OCI-LY1 (cell line): ENCODE results near the gene CNOT2.

Experiments
- H2AFZ ChIP-seq: fragments of 200-600 bp; sonication (generic), shearing (Covaris generic); 2 replicates; pipeline ENCODE4 v1.6.0; 2014; ENCODE audit warnings: antibody characterized with exemption, mild to moderate bottlenecking, low read length
- H3F3A ChIP-seq: fragments of 200-600 bp; sonication (generic), shearing (Covaris generic); 2 replicates; pipeline ENCODE4 v1.6.0; 2014; ENCODE audit warnings: mild to moderate bottlenecking, antibody characterized with exemption, low read length, moderate library complexity; ENCODE audit not compliant: insufficient read depth
- H3K27ac ChIP-seq: fragments of 200-600 bp; sonication (generic); 2 replicates; pipeline ENCODE4 v1.5.1; 2014; ENCODE audit warnings: low read length, mixed run types, mild to moderate bottlenecking, low read depth; ENCODE audit not compliant: poor library complexity, severe bottlenecking
- H3K27me3 ChIP-seq: fragments of 200-600 bp; sonication (generic); 2 replicates; pipeline ENCODE4 v1.6.0; 2014; ENCODE audit warnings: antibody characterized with exemption, mild to moderate bottlenecking, low read length, moderate library complexity; ENCODE audit not compliant: insufficient read depth
- H3K36me3 ChIP-seq: fragments of 200-600 bp; sonication (generic); 2 replicates; pipeline ENCODE4 v1.6.1; 2014; ENCODE audit warnings: mild to moderate bottlenecking, antibody characterized with exemption, low read length, moderate library complexity, mixed read lengths; ENCODE audit not compliant: insufficient read depth
- H3K4me1 ChIP-seq: fragments of 200-600 bp; sonication (generic); 2 replicates; pipeline ENCODE4 v1.5.1; 2014; ENCODE audit warnings: mild to moderate bottlenecking, low read length, moderate library complexity; ENCODE audit not compliant: insufficient read depth, severe bottlenecking
- H3K4me2 ChIP-seq: fragments of 200-600 bp; sonication (generic), shearing (Covaris generic); 2 replicates; pipeline ENCODE4 v1.6.1; 2014; ENCODE audit warnings: low read length
- H3K4me3 ChIP-seq: fragments of 200-600 bp; sonication (generic); 2 replicates; pipeline ENCODE4 v1.5.1; 2014; ENCODE audit warnings: low read length, low read depth, mild to moderate bottlenecking, mixed read lengths; ENCODE audit not compliant: poor library complexity, severe bottlenecking
- H3K79me2 ChIP-seq: fragments of 200-600 bp; shearing (Covaris generic); 2 replicates; pipeline ENCODE4 v1.6.1; 2016; ENCODE audit warnings: mixed run types, low read length, mixed read lengths; ENCODE audit not compliant: insufficient read depth
- H3K9ac ChIP-seq: fragments of 200-600 bp; sonication (generic), shearing (Covaris generic); 2 replicates; pipeline ENCODE4 v1.6.1; 2014; ENCODE audit warnings: mild to moderate bottlenecking, low read length, mixed read lengths
- H3K9me2 ChIP-seq: fragments of 200-600 bp; sonication (generic), shearing (Covaris generic); 2 replicates; pipeline ENCODE4 v1.6.1; 2014; ENCODE audit warnings: low read depth, mild to moderate bottlenecking, low read length, mixed read lengths
- H3K9me3 ChIP-seq: fragments of 200-600 bp; shearing (Covaris generic); 2 replicates; pipeline ENCODE4 v1.6.1; 2014; ENCODE audit warnings: low read length, mixed read lengths
- H4K20me1 ChIP-seq: fragments of 200-600 bp; sonication (generic), shearing (Covaris generic); 2 replicates; pipeline ENCODE4 v1.6.0; 2016; ENCODE audit warnings: mild to moderate bottlenecking, low read length; ENCODE audit not compliant: insufficient read depth
- EZH2 ChIP-seq: fragments of 200-600 bp; sonication (generic), shearing (Covaris generic); IDR thresholded peaks from 2 replicates; pipeline ENCODE4 v1.8.0; 2017; ENCODE audit warnings: borderline replicate concordance, mixed run types, mild to moderate bottlenecking, antibody characterized with exemption, low read length, moderate library complexity, mixed read lengths
- TF ChIP-seq, protein P1 (sequence below): fragments of 200-600 bp; sonication (generic), shearing (Covaris generic); IDR thresholded peaks from 2 replicates; pipeline ENCODE4 v1.5.1; 2017; ENCODE audit warnings: mild to moderate bottlenecking, antibody characterized with exemption, low read length, moderate library complexity, mixed read lengths

Gene CNOT2

DNA sequence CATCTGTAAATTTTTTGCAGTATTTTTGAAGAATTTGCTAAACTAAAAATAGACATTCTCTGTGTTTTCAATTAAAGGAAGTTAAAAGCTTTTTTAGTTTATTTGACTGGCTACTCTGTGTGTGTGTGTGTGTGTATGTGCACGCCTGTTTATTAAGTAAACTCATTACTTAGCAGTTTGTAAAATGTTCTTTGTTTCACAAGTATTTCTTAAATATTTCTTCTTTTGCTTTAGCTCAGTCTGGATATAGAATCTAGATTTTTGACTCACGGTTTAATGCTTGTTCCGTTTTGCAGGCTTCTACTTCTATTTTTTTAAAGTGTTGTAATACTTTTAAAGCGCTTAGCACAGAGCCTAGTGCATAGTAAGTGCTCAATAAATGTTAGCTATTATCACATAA, 76.4 kb downstream of the CNOT2 start:
- H3K4me3 ChIP-seq: no peak overlapping the region
- no peak overlapping the region for H3K9ac ChIP-seq
- H3K4me2 ChIP-seq: no peak overlapping the region
- no peak for TF ChIP-seq EZH2
- TF ChIP-seq, protein P1, sequence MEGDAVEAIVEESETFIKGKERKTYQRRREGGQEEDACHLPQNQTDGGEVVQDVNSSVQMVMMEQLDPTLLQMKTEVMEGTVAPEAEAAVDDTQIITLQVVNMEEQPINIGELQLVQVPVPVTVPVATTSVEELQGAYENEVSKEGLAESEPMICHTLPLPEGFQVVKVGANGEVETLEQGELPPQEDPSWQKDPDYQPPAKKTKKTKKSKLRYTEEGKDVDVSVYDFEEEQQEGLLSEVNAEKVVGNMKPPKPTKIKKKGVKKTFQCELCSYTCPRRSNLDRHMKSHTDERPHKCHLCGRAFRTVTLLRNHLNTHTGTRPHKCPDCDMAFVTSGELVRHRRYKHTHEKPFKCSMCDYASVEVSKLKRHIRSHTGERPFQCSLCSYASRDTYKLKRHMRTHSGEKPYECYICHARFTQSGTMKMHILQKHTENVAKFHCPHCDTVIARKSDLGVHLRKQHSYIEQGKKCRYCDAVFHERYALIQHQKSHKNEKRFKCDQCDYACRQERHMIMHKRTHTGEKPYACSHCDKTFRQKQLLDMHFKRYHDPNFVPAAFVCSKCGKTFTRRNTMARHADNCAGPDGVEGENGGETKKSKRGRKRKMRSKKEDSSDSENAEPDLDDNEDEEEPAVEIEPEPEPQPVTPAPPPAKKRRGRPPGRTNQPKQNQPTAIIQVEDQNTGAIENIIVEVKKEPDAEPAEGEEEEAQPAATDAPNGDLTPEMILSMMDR: no peak
- H3K9me3 ChIP-seq: no peaks in the 10 kb centered on the region
- no peak overlapping the region for H2AFZ ChIP-seq
- no peaks in the 10 kb centered on the region for H3K27me3 ChIP-seq
- no peaks in the 10 kb centered on the region for H3F3A ChIP-seq
- H4K20me1 ChIP-seq: no peaks in the 10 kb centered on the region
- peaks cover 59% of the 10 kb centered on the region for H3K36me3 ChIP-seq
- no peak overlapping the region for H3K27ac ChIP-seq
- H3K79me2 ChIP-seq: peaks cover 24% of the 10 kb centered on the region; the same call in 1 of the 2 replicates
- H3K9me2 ChIP-seq: no peaks in the 10 kb centered on the region
- H3K4me1 ChIP-seq: peaks cover 25% of the 10 kb centered on the region

DNA sequence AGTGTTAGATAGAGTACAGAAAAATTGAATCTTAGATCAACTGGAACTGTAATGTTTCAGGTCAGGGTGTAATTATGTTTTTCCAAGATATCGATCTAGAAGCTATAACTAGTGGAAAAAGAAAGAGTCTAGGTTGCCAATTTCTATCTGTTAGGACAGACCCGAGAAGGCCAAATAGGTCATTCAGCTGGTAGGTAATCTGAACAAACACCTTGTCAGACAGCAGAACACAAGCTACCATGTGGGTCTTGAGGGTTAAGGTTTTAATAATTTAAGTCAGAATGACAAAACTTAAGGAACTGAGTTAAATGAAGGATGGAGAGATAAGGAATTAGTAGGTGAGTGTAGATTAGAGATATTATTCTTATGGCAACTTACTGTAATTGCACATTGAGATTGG, 78.0 kb downstream of the CNOT2 start:
- Histone ChIP-seq H3K4me2 (no peak overlapping the region), H3F3A (no peaks in the 10 kb centered on the region), H3K79me2 (peaks cover 19% of the 10 kb centered on the region; the same call in 1 of the 2 replicates), H3K9ac (no peak overlapping the region), H3K4me1 (peaks cover 25% of the 10 kb centered on the region), H3K9me2 (no peaks in the 10 kb centered on the region), H2AFZ (no peak overlapping the region), H4K20me1 (no peaks in the 10 kb centered on the region), H3K9me3 (no peaks in the 10 kb centered on the region), H3K4me3 (no peak overlapping the region), H3K27me3 (no peaks in the 10 kb centered on the region), H3K36me3 (peaks cover 70% of the 10 kb centered on the region), H3K27ac (no peak overlapping the region)
- no peak for TF ChIP-seq EZH2
- TF ChIP-seq, protein P1: no peak

DNA sequence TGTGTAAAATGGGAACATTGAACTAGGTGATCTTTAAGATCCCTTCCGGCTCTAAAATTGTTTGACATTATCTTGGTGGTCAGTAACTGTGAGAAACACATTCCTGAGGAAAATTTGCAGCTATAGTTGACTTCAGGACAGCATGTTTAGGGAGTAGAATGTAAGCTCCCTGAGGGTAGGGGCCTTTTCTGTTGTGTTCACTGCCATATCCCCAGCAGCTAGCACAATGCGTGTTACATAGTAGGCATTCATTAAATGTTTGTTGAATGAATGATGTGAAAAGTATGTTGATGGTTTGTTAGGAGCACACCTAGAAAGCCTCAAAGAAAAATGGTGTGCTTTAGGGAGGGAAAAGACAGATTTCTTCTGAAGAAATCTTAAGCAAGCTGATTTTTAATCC, 84.3 kb downstream of the CNOT2 start:
- H3K27ac ChIP-seq: no peak overlapping the region
- H3K9me3 ChIP-seq: no peaks in the 10 kb centered on the region
- no peaks in the 10 kb centered on the region for H3K79me2 ChIP-seq
- H3K4me3 ChIP-seq: no peak overlapping the region
- no peaks in the 10 kb centered on the region for H3K27me3 ChIP-seq
- no peak overlapping the region for H3K9ac ChIP-seq
- no peaks in the 10 kb centered on the region for H3F3A ChIP-seq
- TF ChIP-seq, protein P1: no peak
- TF ChIP-seq EZH2: no peak
- no peaks in the 10 kb centered on the region for H3K9me2 ChIP-seq
- H3K36me3 ChIP-seq: peaks cover 73% of the 10 kb centered on the region
- H3K4me1 ChIP-seq: no peaks in the 10 kb centered on the region
- no peaks in the 10 kb centered on the region for H4K20me1 ChIP-seq
- H2AFZ ChIP-seq: no peak overlapping the region
- no peak overlapping the region for H3K4me2 ChIP-seq
